HepG2 (cell line): ENCODE data around the gene RAB6B. TPM values are rescaled to one million over a fixed set of nuclear protein-coding genes. Genes with fewer than 3 reads are reported as not detected.

Experiments used
- ATAC-seq: fragments of 200-7000 bp; cut with Tn5 transposase; 3 replicates; pipeline ENCODE4 v1.9.1; 2020; ENCODE audit warnings: mild to moderate bottlenecking, moderate library complexity
- BruUV-seq: library from RNA; stranded (reverse); fragments of 400-500 nt; replicated peaks from 2 replicates; lab custom pipeline; 2021; lab: Mats Ljungman, UMichigan
- CTCF ChIA-PET: fragments of 300-600 bp; formaldehyde crosslinking; extraction: SDS; loops from one replicate; lab custom pipeline; 2021; ENCODE audit warnings: low total read pairs, inconsistent platforms, low intra/inter-chr PET ratio; lab: Yijun Ruan, JAX
- POLR2A ChIA-PET: fragments of 350-600 bp; sonication (Branson Sonifier 250); formaldehyde crosslinking; loops from one replicate; lab custom pipeline; 2020; ENCODE audit warnings: antibody characterized with exemption, inconsistent platforms; lab: Yijun Ruan, JAX
- DNase-seq: peaks from one replicate; pipeline ENCODE4 v3.0.0-alpha.2; 2015; ENCODE audit warnings: low spot score
- FAIRE-seq: peaks from 3 replicates; lab custom pipeline; 2011; peaks lifted over from hg19 to GRCh38; lab: Jason Lieb, UNC
- H2AFZ ChIP-seq: one replicate; pipeline ENCODE4 v1.6.1; 2011; ENCODE audit warnings: low read length, inconsistent platforms
- H3K27ac ChIP-seq: fragments of 300-600 bp; 3 replicates; pipeline ENCODE4 v1.8.0; 2011; ENCODE audit warnings: mixed run types, mild to moderate bottlenecking, mixed read lengths, low read length, inconsistent platforms; ENCODE audit not compliant: insufficient read depth; ENCODE audit errors: extremely low read length
- H3K27me3 ChIP-seq, 2 experiments: fragments of 200-600 bp in 1 of 2; 2 replicates in 1 of 2; 3 replicates in 1 of 2; pipeline versions ENCODE4 v1.6.0 to v1.8.0; 2011; ENCODE audit warnings: low read length in 2 of 2, mild to moderate bottlenecking in 2 of 2, moderate library complexity in 2 of 2, inconsistent platforms in 1 of 2; ENCODE audit not compliant: insufficient read depth in 2 of 2, control insufficient read depth in 1 of 2
- H3K36me3 ChIP-seq, 2 experiments: fragments of 200-600 bp in 1 of 2; replicated peaks in 1 of 2; 2 replicates in 1 of 2; 3 replicates in 1 of 2; pipeline versions ENCODE4 v1.5.1 to v1.8.0; 2011; ENCODE audit warnings: low read length in 2 of 2, inconsistent platforms in 1 of 2; ENCODE audit not compliant: insufficient read depth in 2 of 2, control insufficient read depth in 1 of 2
- H3K4me1 ChIP-seq: 2 replicates; pipeline ENCODE4 v1.5.1; 2012; ENCODE audit warnings: low read length, inconsistent platforms; ENCODE audit not compliant: insufficient read depth
- H3K4me2 ChIP-seq: 2 replicates; pipeline ENCODE4 v1.6.0; 2011; ENCODE audit warnings: low read depth, low read length, inconsistent platforms
- H3K4me3 ChIP-seq, 3 experiments: fragments of 200-600 bp in 1 of 3; sonication (generic), shearing (Covaris generic) in 1 of 3; replicated peaks in 1 of 3; 2 replicates each; pipeline ENCODE4 v1.5.1; 2011 to 2016; ENCODE audit warnings: low read length in 3 of 3, inconsistent platforms in 2 of 3, low read depth in 2 of 3, mild to moderate bottlenecking in 2 of 3, control low read depth in 1 of 3, mixed read lengths in 1 of 3; ENCODE audit not compliant: insufficient read depth in 1 of 3
- H3K79me2 ChIP-seq: one replicate; pipeline ENCODE4 v1.6.1; 2011; ENCODE audit warnings: low read length, inconsistent platforms; ENCODE audit not compliant: insufficient read depth
- H3K9ac ChIP-seq: 2 replicates; pipeline ENCODE4 v1.6.0; 2011; ENCODE audit warnings: mild to moderate bottlenecking, low read depth, low read length, inconsistent platforms; ENCODE audit not compliant: insufficient read depth
- H3K9me3 ChIP-seq: 2 replicates; pipeline ENCODE4 v1.5.1; 2012; ENCODE audit warnings: mild to moderate bottlenecking, low read length
- H4K20me1 ChIP-seq: 2 replicates; pipeline ENCODE4 v1.6.0; 2011; ENCODE audit warnings: inconsistent platforms, mild to moderate bottlenecking, low read length, moderate library complexity; ENCODE audit not compliant: insufficient read depth
- HOXA7 ChIP-seq: sonication (generic); formaldehyde crosslinking; IDR thresholded peaks from 2 replicates; pipeline ENCODE4 v1.8.1; 2022; ENCODE audit warnings: mild to moderate bottlenecking, missing genetic modification reagents, moderate library complexity
- MAFF ChIP-seq: IDR thresholded peaks from 2 replicates; pipeline ENCODE4 v1.6.1; 2011; ENCODE audit warnings: low read depth, low read length, improper control_type of control experiment
- SNRNP70 ChIP-seq: fragments of 200-400 bp; formaldehyde crosslinking; IDR thresholded peaks from 2 replicates; pipeline ENCODE4 v1.6.1; 2017; ENCODE audit warnings: mild to moderate bottlenecking, low read depth, low read length, moderate library complexity
- SUZ12 ChIP-seq: fragments of 150-350 bp; IDR thresholded peaks from 2 replicates; pipeline ENCODE4 v1.6.1; 2014; ENCODE audit warnings: low read depth, low read length
- XRCC5 ChIP-seq: fragments of 200-400 bp; formaldehyde crosslinking; optimal IDR thresholded peaks from 2 replicates; pipeline ENCODE3; 2017; ENCODE audit warnings: mild to moderate bottlenecking, low read length
- ZC3H13 ChIP-seq: sonication (generic); formaldehyde crosslinking; IDR thresholded peaks from 2 replicates; pipeline ENCODE4 v1.8.1; 2023; ENCODE audit warnings: mild to moderate bottlenecking, missing genetic modification reagents, moderate library complexity
- ZSCAN9 ChIP-seq: IDR thresholded peaks from 2 replicates; pipeline ENCODE4 v1.6.1; 2016; ENCODE audit warnings: borderline replicate concordance
- WGBS: methylation state at CpG from one replicate; pipeline ENCODE4 v1.1.6; 2017; ENCODE audit warnings: low lambda C conversion rate; 5-methylcytosine and 5-hydroxymethylcytosine counted together
- in situ Hi-C: cut with HindIII; loops from 2 replicates; pipeline ENCODE4 v1.10.0; 2017; ENCODE audit warnings: low pct_unique_long_range_greater_than_20kb; ENCODE audit not compliant: extremely low pct_ligation_motif_present
- intact Hi-C: fragments of 100-400 bp; cut with micrococcal nuclease; formaldehyde crosslinking; loops from one replicate; pipeline ENCODE4 v1.10.0; 2022; ENCODE audit not compliant: unreplicated experiment
- polyA plus RNA-seq, 8 experiments: library from polyadenylated mRNA; depleted of rRNA in 3 of 8; stranded (reverse) in 7 of 8; unstranded in 1 of 8; fragments of >200 nt; fragmentation: Illumina TruSeq in 4 of 8; extraction: Trizol in 4 of 8; gene quantifications; 2 replicates each; pipeline versions ENCODE4 v1.2.1 to v1.2.3, GENCODE V29; 2011 to 2016; ENCODE audit warnings: low read depth in 4 of 8, missing spikeins in 1 of 8, mixed read lengths in 1 of 8; ENCODE audit not compliant: insufficient read depth in 1 of 8
- total RNA-seq, 5 experiments: library from RNA; depleted of rRNA; stranded (reverse); fragments of >200 nt; fragmentation: Illumina TruSeq; extraction: Trizol; gene quantifications; 2 replicates each; pipeline ENCODE4 v1.2.3, GENCODE V29; 2016; ENCODE audit warnings: low read depth in 1 of 5
- TF ChIP-seq, protein P1 (sequence below): sonication (generic); formaldehyde crosslinking; IDR thresholded peaks from 2 replicates; pipeline ENCODE4 v1.4.0; 2020; ENCODE audit warnings: missing genetic modification reagents
- TF ChIP-seq, protein P2 (sequence below): fragments of 450-650 bp; IDR thresholded peaks from 2 replicates; pipeline ENCODE4 v1.6.1; 2017
- TF ChIP-seq, protein P3 (sequence below): sonication (generic); formaldehyde crosslinking; IDR thresholded peaks from 2 replicates; pipeline ENCODE4 v1.8.1; 2023; ENCODE audit warnings: mild to moderate bottlenecking, moderate library complexity, missing genetic modification reagents
- TF ChIP-seq, protein P4 (sequence below): IDR thresholded peaks from 2 replicates; pipeline ENCODE4 v1.6.1; 2016; ENCODE audit warnings: missing biosample characterization, missing genetic modification reagents, low read depth

The RAB6B gene
- total and polyA plus RNA-seq, 2 of the 13 experiments (the other 11 are each of a cell fraction or from before 2014, with no cell fraction given): 0.16 TPM; not detected in 1

DNA sequence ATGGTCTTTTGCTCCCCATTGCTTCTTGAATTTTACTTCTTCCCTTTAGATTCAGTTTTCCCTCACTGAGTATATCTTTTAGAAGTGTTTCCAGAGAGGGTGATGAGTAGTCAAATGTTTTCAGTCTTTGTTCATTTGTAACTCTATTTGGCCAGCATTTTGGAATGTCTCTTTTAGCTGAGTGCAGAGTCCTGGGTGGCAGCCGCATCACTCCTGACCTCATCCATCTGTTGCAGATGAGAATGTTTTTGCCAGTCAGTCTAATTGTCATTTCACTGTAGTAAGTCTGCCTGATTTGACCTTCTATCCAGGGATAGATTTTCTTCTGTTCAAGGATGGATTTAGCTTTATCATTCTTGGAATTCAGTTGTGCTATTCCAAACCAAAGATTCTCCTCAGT is 82.8 kb downstream of the RAB6B start:
- no peak overlapping the region for H3K27ac ChIP-seq
- no peak for ATAC-seq
- H4K20me1 ChIP-seq: 0 out of 2 replicates have a peak, but pooled peaks cover 2% of the 10 kb centered on the region
- H3K27me3 ChIP-seq: no peaks in the 10 kb centered on the region
- no peak overlapping the region for H3K9ac ChIP-seq
- TF ChIP-seq HOXA7 (CRISPR knock-in tag) (no peak), ZSCAN9 (no peak), MAFF (no peak)
- TF ChIP-seq, protein P1, sequence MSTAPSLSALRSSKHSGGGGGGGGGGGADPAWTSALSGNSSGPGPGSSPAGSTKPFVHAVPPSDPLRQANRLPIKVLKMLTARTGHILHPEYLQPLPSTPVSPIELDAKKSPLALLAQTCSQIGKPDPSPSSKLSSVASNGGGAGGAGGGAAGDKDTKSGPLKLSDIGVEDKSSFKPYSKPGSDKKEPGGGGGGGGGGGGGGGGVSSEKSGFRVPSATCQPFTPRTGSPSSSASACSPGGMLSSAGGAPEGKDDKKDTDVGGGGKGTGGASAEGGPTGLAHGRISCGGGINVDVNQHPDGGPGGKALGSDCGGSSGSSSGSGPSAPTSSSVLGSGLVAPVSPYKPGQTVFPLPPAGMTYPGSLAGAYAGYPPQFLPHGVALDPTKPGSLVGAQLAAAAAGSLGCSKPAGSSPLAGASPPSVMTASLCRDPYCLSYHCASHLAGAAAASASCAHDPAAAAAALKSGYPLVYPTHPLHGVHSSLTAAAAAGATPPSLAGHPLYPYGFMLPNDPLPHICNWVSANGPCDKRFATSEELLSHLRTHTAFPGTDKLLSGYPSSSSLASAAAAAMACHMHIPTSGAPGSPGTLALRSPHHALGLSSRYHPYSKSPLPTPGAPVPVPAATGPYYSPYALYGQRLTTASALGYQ: no peak
- H3K4me2 ChIP-seq: no peak overlapping the region
- in situ Hi-C loops: no loop called here
- 100% methylated on average over 1 of the region's 1 CpG for WGBS
- CTCF ChIA-PET: no interaction called here
- no peaks in the 10 kb centered on the region for H3K9me3 ChIP-seq
- intact Hi-C loops: no loop called here
- DNase-seq: no peak
- no peak for FAIRE-seq
- no TSS peak for BruUV-seq
- peaks cover 6% of the 10 kb centered on the region for H3K79me2 ChIP-seq
- peaks cover 3% of the 10 kb centered on the region for H3K4me1 ChIP-seq
- H2AFZ ChIP-seq: no peak overlapping the region
- H3K36me3 ChIP-seq: peaks cover 11 to 63% of the 10 kb centered on the region in 2 experiments
- H3K4me3 ChIP-seq: no peak overlapping the region
- POLR2A ChIA-PET: no interaction called here

DNA sequence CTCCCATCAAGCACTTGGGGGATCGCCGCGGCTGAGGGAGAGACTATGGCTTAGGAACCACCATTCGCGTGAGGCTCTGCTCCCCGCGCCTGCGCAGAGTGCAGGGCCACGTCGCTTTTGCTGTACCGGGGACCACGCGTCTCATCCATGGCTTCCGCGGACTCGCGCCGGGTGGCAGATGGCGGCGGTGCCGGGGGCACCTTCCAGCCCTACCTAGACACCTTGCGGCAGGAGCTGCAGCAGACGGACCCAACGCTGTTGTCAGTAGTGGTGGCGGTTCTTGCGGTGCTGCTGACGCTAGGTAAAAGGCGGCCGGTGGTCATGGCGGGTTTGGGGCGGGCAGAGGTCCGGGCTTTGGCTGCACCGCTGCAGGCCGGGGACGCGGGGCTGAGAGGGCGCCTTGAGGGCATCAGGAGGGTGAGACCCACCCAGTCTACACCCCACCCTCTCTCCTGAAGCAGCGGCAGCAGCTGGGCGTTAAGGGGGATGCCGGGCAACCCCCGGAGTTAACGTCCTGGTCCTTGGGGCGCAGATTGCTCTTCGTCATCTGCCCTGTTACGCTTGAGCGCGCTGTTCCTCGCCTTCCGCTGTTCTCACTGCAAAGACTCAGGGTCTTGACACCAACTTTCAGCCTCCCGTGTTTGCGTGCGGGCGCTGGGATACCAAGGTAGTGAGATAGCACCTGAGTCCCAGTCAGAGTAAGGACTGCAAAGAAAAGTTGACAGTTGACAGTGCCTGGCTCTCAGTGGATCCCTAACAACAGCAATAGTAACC is 89.8 kb downstream of the RAB6B start, which contains the start of gene SRPRB:
Gene SRPRB (plus strand): TSS at position 114 of the 774 bp plus-strand sequence. CDS start 34 bp downstream, at position 148.
- no peaks in the 10 kb centered on the region for H3K9me3 ChIP-seq
- peaks cover 27% of the 10 kb centered on the region for H3K4me1 ChIP-seq
- intact Hi-C loops: loop anchor here (2.0 to 5.0 kb wide), 2 partner anchors 59 to 143 kb away; partner anchors contain the start of gene TF
- in situ Hi-C loops: no loop called here
- DNase-seq (peak; percentile 87), ATAC-seq (peak; percentile 99), FAIRE-seq (no peak)
- peak within 1 kb of the TSS; percentile 78 for H3K4me2 ChIP-seq
- H3K9ac ChIP-seq: peak within 1 kb of the TSS; percentile 74
- under 1% methylated on average over 17 of the region's 53 CpGs for WGBS
- H3K4me3 ChIP-seq: peak within 1 kb of the TSS; percentile 77 to 91 (median 85)
- H3K27me3 ChIP-seq: no peaks in the 10 kb centered on the region; a peak in 1 of 5 replicates
- no peaks in the 10 kb centered on the region for H4K20me1 ChIP-seq
- no TSS peak for BruUV-seq
- ChIA-PET CTCF (no interaction called here), POLR2A (interaction anchor here (1.5 kb wide), 1 partner anchor 60 kb away, joined by 4 read pairs; the partner anchor contains the start of gene TF)
- H3K36me3 ChIP-seq: peaks cover 3 to 14% of the 10 kb centered on the region in 2 experiments; a peak in 3 of 5 replicates
- peak within 1 kb of the TSS; percentile 55 for H3K27ac ChIP-seq
- peaks cover 18% of the 10 kb centered on the region for H3K79me2 ChIP-seq
- H2AFZ ChIP-seq: peak within 1 kb of the TSS; percentile 98
- TF ChIP-seq, protein P2, sequence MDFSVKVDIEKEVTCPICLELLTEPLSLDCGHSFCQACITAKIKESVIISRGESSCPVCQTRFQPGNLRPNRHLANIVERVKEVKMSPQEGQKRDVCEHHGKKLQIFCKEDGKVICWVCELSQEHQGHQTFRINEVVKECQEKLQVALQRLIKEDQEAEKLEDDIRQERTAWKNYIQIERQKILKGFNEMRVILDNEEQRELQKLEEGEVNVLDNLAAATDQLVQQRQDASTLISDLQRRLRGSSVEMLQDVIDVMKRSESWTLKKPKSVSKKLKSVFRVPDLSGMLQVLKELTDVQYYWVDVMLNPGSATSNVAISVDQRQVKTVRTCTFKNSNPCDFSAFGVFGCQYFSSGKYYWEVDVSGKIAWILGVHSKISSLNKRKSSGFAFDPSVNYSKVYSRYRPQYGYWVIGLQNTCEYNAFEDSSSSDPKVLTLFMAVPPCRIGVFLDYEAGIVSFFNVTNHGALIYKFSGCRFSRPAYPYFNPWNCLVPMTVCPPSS: no peak
- TF ChIP-seq XRCC5 (peak; percentile 25), SNRNP70 (no peak), SUZ12 (peak; percentile 60; the same call in 1 of the 2 replicates), ZC3H13 (CRISPR knock-in tag) (no peak)
- TF ChIP-seq, protein P3, sequence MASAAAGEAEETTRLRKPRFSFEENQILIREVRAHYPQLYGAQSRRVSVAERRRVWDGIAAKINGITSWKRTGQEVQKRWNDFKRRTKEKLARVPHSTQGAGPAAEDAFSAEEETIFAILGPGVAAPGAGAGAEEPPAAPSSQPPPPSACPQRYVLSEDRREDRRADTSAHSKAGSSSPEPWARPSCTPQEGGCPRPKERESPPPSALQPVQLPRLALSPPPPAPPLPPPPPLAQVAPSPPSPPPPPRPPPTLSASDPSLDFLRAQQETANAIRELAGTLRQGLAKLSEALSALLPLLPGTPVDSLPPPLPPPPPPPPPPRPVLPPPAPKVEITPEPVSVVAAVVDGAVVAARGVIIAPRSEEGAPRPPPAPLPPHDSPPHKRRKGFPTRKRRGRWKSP: peak; percentile 90
- TF ChIP-seq, protein P4, sequence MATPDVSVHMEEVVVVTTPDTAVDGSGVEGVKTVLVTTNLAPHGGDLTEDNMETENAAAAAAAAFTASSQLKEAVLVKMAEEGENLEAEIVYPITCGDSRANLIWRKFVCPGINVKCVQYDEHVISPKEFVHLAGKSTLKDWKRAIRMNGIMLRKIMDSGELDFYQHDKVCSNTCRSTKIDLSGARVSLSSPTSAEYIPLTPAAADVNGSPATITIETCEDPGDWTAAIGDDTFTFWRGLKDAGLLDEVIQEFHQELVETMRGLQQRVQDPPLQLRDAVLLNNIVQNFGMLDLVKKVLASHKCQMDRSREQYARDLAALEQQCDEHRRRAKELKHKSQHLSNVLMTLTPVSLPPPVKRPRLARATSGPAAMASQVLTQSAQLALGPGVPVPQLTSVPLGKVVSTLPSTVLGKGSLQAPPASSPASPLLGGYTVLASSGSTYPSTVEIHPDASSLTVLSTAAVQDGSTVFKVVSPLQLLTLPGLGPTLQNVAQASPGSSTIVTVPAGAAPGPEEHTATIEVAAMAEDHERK (CRISPR knock-in tag): no peak; the same call in 1 of the 2 replicates
